DOHH2 (cell line): ENCODE results near the gene CCDC34.

Experiments
- H3F3A ChIP-seq: fragments of 200-600 bp; sonication (generic), shearing (Covaris generic); 2 replicates; pipeline ENCODE4 v1.6.0; 2016; ENCODE audit warnings: antibody characterized with exemption, mild to moderate bottlenecking; ENCODE audit not compliant: control insufficient read depth, insufficient read depth
- H3K27ac ChIP-seq: fragments of 200-600 bp; sonication (generic); 2 replicates; pipeline ENCODE4 v1.5.1; 2014; ENCODE audit warnings: low read depth, mild to moderate bottlenecking, low read length, moderate library complexity
- H3K27me3 ChIP-seq: fragments of 200-600 bp; sonication (generic); 2 replicates; pipeline ENCODE4 v1.6.1; 2014; ENCODE audit warnings: mild to moderate bottlenecking, low read length, mixed read lengths; ENCODE audit not compliant: control insufficient read depth
- H3K36me3 ChIP-seq: fragments of 200-600 bp; sonication (generic); 2 replicates; pipeline ENCODE4 v1.6.1; 2014; ENCODE audit warnings: mild to moderate bottlenecking, low read length, moderate library complexity, mixed read lengths; ENCODE audit not compliant: control insufficient read depth
- H3K4me1 ChIP-seq: fragments of 200-600 bp; sonication (generic); 2 replicates; pipeline ENCODE4 v1.6.1; 2014; ENCODE audit warnings: mild to moderate bottlenecking, low read length, mixed read lengths; ENCODE audit not compliant: control insufficient read depth
- H3K4me2 ChIP-seq: fragments of 200-600 bp; sonication (generic); 2 replicates; pipeline ENCODE4 v1.6.0; 2014; ENCODE audit warnings: mild to moderate bottlenecking, low read length, moderate library complexity
- H3K4me3 ChIP-seq: fragments of 200-600 bp; sonication (generic); 2 replicates; pipeline ENCODE4 v1.5.1; 2014; ENCODE audit warnings: mild to moderate bottlenecking, low read length, mixed read lengths
- H3K79me2 ChIP-seq: fragments of 200-600 bp; sonication (generic); 2 replicates; pipeline ENCODE4 v1.6.1; 2014; ENCODE audit warnings: mild to moderate bottlenecking, low read length, mixed read lengths; ENCODE audit not compliant: control insufficient read depth
- H3K9me2 ChIP-seq: fragments of 200-600 bp; sonication (generic); replicated peaks from 2 replicates; pipeline ENCODE4 v1.6.1; 2014; ENCODE audit warnings: mild to moderate bottlenecking, low read length, mixed read lengths; ENCODE audit not compliant: control insufficient read depth
- H3K9me3 ChIP-seq: fragments of 200-600 bp; sonication (generic); 2 replicates; pipeline ENCODE4 v1.6.1; 2014; ENCODE audit warnings: antibody characterized with exemption, low read length, mixed read lengths; ENCODE audit not compliant: control insufficient read depth, insufficient read depth
- H4K20me1 ChIP-seq: fragments of 200-600 bp; sonication (generic); 2 replicates; pipeline ENCODE4 v1.6.0; 2014; ENCODE audit warnings: low read depth, mild to moderate bottlenecking, antibody characterized with exemption, low read length, moderate library complexity; ENCODE audit not compliant: control insufficient read depth, insufficient read depth
- CTCF ChIP-seq: fragments of 200-600 bp; sonication (generic); IDR thresholded peaks from one replicate; pipeline ENCODE4 v1.5.1; 2014; ENCODE audit warnings: antibody characterized with exemption, mild to moderate bottlenecking, low read depth, low read length; ENCODE audit not compliant: poor library complexity, severe bottlenecking
- EZH2phosphoT487 ChIP-seq: fragments of 200-600 bp; sonication (generic); IDR thresholded peaks from 2 replicates; pipeline ENCODE4 v1.6.1; 2017; ENCODE audit warnings: borderline replicate concordance, mild to moderate bottlenecking, antibody characterized with exemption, low read length, moderate library complexity, mixed read lengths

The CCDC34 gene

GRCh38 chr11:27305751-27306150, 57.3 kb downstream of the CCDC34 start:
- Histone ChIP-seq H3K4me1 (no peaks in the 10 kb centered on the region), H3K9me2 (no peaks in the 10 kb centered on the region), H3K9me3 (peaks cover 14% of the 10 kb centered on the region; the same call in 1 of the 2 replicates), H3F3A (no peaks in the 10 kb centered on the region), H3K79me2 (no peaks in the 10 kb centered on the region), H3K4me3 (no peak overlapping the region), H3K4me2 (no peak overlapping the region), H3K36me3 (no peaks in the 10 kb centered on the region), H4K20me1 (no peaks in the 10 kb centered on the region), H3K27me3 (no peaks in the 10 kb centered on the region), H3K27ac (no peak overlapping the region)
- TF ChIP-seq CTCF (no peak), EZH2phosphoT487 (no peak)

GRCh38 chr11:27304514-27304913, 58.5 kb downstream of the CCDC34 start:
- Histone ChIP-seq H3K27ac (no peak overlapping the region), H4K20me1 (no peaks in the 10 kb centered on the region), H3F3A (no peaks in the 10 kb centered on the region), H3K9me2 (no peaks in the 10 kb centered on the region), H3K79me2 (no peaks in the 10 kb centered on the region), H3K9me3 (peaks cover 14% of the 10 kb centered on the region; the same call in 1 of the 2 replicates), H3K36me3 (no peaks in the 10 kb centered on the region), H3K4me3 (no peak overlapping the region), H3K4me1 (no peaks in the 10 kb centered on the region), H3K4me2 (no peak overlapping the region), H3K27me3 (no peaks in the 10 kb centered on the region)
- TF ChIP-seq EZH2phosphoT487 (no peak), CTCF (no peak)

- H3K27ac ChIP-seq, result no peak overlapping the region
- H3K9me2 ChIP-seq, result no peaks in the 10 kb centered on the region
- TF ChIP-seq CTCF (no peak), EZH2phosphoT487 (no peak)
- no peaks in the 10 kb centered on the region for H3F3A ChIP-seq
- H3K4me3 ChIP-seq, result no peak overlapping the region
- H3K79me2 ChIP-seq, result no peaks in the 10 kb centered on the region
- H3K9me3 ChIP-seq, result peaks cover 14% of the 10 kb centered on the region; the same call in 1 of the 2 replicates
- no peak overlapping the region for H3K4me2 ChIP-seq
- H4K20me1 ChIP-seq, result no peaks in the 10 kb centered on the region
- H3K27me3 ChIP-seq, result no peaks in the 10 kb centered on the region
- H3K36me3 ChIP-seq, result no peaks in the 10 kb centered on the region
- H3K4me1 ChIP-seq, result no peaks in the 10 kb centered on the region
These were observed 59.1 kb downstream of the CCDC34 start for GRCh38 chr11:27303903-27304302.
